ENCODE data around the gene RMDN2.
"Not testable (repeated sequence)": the region's sequence is repeated elsewhere in the genome, so short reads cannot be mapped to it uniquely, and the experiment has no call there.

The RMDN2 gene

DNA sequence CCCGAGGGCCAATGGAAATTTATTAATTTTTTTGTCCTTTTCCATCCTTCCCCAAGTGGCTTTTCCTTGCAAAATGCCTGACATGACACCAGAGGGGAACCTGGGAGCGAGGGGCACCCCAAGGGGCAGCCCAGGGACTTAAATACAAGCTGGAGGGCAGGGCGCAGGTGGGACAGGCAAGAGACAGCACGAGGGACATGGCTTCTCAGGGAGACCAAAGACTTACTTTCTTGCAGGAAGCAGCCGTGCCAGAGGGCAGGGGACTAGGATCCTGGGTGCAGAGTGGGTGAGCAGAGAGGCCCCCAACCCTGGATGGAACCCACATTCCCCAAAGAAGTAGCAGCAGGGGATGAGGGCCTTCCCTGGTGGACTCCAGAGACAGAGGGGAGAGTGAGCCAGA, 5.3 kb downstream of the RMDN2 start:
- not testable (repeated sequence) for FAIRE-seq; DNase-seq (ENCODE audit: insufficient read length, low spot score)

GRCh38 chr2:37932873-37933272, 7.8 kb downstream of the RMDN2 start:
- FAIRE-seq; DNase-seq (ENCODE audit: insufficient read length, low spot score): not testable (repeated sequence)

GRCh38 chr2:37934591-37935513, 9.8 kb downstream of the RMDN2 start:
- DNase-seq (ENCODE audit: insufficient read length, low spot score) = peak; percentile 77
- FAIRE-seq = peak; percentile 94

- not testable (repeated sequence) for DNase-seq (ENCODE audit: insufficient read length, low spot score); FAIRE-seq
Observed at GRCh38 chr2:37937568-37937967, 12.5 kb downstream of the RMDN2 start.

DNA sequence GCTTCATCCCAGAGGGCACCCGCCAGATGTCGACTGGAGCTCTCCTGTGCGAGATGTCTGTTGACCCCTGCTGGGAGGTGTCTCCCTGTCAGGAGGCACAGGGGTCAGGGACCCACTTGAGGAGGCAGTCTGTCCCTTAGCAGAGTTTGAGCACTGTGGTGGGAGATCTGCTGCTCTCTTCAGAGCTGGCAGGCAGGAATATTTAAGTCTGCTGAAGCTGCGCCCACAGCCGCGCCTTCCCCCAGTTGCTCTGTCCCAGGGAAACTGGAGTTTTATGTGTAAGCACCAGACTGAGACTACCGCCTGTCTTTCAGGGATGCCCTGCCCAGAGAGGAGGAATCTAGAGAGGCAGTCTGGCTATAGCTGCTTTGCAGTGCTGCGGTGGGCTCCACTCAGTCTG, 16.2 kb downstream of the RMDN2 start:
- FAIRE-seq; DNase-seq (ENCODE audit: insufficient read length, low spot score): not testable (repeated sequence)

DNA sequence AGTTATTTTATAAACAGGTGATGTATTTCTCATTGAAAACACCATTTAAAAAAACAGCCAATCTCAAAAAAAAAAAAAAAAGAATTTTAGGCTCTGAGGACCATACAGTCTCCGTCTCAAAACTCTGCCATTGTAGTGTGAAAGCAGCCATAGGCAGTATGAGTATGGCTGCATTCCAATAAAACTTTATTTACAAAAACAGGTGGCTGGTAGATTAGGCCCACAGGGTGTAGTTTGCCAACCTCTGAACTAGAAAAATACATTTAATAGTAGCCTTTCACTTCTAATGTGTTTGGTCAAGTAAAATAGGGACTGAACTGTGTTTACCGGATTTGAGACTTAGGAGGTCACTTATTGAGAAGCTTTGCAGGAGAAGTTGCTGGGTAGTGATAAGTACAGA, 19.2 kb downstream of the RMDN2 start:
- FAIRE-seq = no peak
- no peak for DNase-seq (ENCODE audit: insufficient read length, low spot score)

- FAIRE-seq = no peak
- no peak for DNase-seq (ENCODE audit: insufficient read length, low spot score)
Observed at GRCh38 chr2:37947306-37947705, 22.2 kb downstream of the RMDN2 start.

DNA sequence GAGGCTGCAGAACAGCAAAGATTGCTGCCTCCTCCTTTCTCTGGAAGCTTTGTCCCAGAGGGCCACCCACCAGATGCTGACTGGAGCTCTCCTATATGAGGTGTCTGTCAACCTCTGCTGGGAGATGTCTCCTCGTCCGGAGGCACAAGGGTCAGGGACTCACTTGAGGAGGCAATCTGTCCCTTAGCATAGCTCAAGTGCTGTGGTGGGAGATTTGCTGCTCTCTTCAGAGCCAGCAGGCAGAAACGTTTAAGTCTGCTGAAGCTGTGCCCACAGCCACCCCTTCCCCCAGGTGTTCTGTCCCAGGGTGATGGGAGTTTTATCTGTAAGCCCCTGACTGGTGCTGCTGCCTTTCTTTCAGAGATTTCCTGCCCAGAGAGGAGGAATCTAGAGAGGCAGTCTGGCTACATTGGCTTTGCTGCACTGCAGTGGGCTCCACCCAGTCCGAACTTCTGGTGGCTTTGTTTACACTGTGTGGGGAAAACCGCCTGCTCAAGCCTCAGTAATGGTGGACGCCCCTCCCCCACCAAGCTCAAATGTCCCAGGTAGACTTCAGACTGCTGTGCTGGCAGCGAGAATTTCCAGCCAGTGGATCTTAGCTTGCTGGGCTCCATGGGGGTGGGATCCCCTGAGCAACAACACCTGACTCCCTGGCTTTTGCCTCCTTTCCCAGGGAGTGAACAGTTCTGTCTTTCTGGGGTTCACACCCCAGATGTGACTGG, 37.1 kb downstream of the RMDN2 start:
- not testable (repeated sequence) for FAIRE-seq; DNase-seq (ENCODE audit: insufficient read length, low spot score)

GRCh38 chr2:37962740-37963121, 37.6 kb downstream of the RMDN2 start:
- not testable (repeated sequence) for DNase-seq (ENCODE audit: insufficient read length, low spot score); FAIRE-seq

GRCh38 chr2:37963901-37964300, 38.8 kb downstream of the RMDN2 start:
- not testable (repeated sequence) for FAIRE-seq; DNase-seq (ENCODE audit: insufficient read length, low spot score)

DNA sequence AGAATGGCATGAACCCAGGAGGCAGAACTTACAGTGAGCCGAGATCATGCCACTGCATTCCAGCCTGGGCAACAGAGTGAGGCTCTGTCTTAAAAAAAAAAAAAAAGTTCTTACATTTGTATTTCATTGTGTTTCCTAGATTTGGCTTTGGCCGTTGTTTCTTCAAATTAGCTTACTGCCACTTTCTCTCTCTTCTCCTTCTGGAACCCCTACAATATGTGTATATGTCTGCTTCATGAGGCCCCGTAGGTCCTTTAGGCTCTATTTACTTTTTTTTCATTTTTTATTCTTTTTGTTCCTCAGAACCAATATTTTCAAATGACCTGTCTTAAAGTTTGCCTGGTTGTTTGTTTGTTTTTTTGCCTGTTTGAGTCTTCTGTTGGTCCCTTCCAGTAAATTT, 41.2 kb downstream of the RMDN2 start:
- DNase-seq (ENCODE audit: insufficient read length, low spot score) (no peak), FAIRE-seq (no peak)

GRCh38 chr2:37969731-37970130, 44.6 kb downstream of the RMDN2 start:
- FAIRE-seq (no peak), DNase-seq (ENCODE audit: insufficient read length, low spot score) (no peak)

GRCh38 chr2:37971971-37972370, 46.9 kb downstream of the RMDN2 start:
- DNase-seq (ENCODE audit: insufficient read length, low spot score) (no peak), FAIRE-seq (no peak)

GRCh38 chr2:37973615-37974353, 48.7 kb downstream of the RMDN2 start:
- DNase-seq (ENCODE audit: insufficient read length, low spot score) = no peak
- no peak for FAIRE-seq

DNA sequence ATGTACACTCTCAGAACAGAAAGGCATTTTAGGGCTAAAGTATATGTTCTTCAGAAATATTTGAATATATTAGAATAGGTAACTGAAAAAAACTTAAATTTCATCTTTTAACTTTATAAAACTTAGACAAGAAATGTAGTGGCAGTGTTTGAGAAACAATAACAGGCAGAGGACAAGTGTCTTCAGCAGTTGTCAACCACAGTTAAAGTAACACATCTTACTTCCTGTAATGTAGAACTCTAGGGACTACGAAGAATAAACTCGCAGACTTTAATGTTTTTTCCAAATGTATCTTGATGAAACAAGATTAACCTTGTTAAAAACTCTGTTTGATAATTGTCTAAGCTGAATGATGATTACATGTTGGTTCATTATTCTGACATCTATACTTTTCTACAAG, 50.7 kb downstream of the RMDN2 start:
- FAIRE-seq (no peak), DNase-seq (ENCODE audit: insufficient read length, low spot score) (no peak)

GRCh38 chr2:37976411-37976810, 51.3 kb downstream of the RMDN2 start:
- no peak for FAIRE-seq
- DNase-seq (ENCODE audit: insufficient read length, low spot score) = no peak

GRCh38 chr2:37982147-37982582, 57.1 kb downstream of the RMDN2 start:
- DNase-seq (ENCODE audit: insufficient read length, low spot score) (no peak), FAIRE-seq (peak; percentile 76)

GRCh38 chr2:37982847-37983246, 57.8 kb downstream of the RMDN2 start:
- peak; percentile 35 for FAIRE-seq

DNA sequence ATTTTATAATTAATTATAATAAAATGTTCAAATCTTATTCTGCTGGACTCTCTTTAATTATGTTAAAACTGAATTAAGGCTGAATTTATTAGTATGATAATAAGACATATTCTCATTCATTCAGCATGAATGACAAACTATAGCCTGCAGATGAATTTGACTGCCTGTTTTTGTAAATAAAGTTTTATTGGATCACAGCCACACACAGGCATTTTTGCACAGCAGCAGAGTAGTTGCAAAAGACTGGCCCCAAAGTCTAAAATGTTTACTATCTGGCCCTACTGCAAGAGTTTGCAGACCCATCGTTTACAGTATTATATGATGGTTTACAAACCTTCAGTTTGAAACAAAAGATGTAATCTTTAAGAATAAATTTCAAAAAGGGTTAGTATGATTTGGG, 58.6 kb downstream of the RMDN2 start:
- FAIRE-seq (no peak), DNase-seq (ENCODE audit: insufficient read length, low spot score) (no peak)

More at GRCh38 chr2:37982847-37983246, 57.8 kb downstream of the RMDN2 start:
- no peak for DNase-seq (ENCODE audit: insufficient read length, low spot score)

DNA sequence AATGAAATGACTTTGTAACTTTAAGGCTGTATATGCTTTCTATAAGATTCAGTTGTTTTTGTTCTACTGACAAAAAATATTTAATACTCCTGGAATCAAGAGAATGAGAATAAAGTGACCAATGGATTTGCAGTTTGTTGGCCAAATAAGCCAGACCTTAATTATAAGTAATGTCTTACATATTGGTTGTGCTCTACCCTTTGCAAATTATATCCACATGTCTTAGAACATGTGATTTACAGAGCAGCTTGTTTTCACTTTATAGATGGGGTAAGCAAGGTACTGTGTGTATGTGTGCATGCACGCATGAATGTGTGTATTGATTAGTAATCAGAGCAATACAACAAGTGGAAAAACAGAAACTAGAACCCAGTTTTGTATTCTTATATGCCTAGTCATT, 59.1 kb downstream of the RMDN2 start:
- peak; percentile 31 for FAIRE-seq

DNA sequence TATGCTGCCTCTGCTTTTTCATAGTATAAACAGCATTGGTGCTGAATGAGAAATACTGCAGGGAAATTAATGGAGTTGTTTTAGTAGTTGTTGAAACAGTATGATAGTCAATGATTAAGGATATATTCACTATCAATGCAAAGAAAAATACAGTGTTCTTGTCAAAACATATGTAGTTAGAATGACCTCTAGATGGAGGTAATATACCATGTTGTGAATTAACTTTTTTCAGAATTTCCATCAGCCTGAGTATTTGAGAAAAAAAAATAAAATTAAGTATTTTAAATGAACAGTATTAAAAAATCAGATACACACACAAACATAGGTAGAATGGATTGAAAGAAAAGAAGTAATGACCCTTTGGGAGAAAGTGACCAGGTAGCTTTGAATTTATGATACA, 59.5 kb downstream of the RMDN2 start:
- no peak for DNase-seq (ENCODE audit: insufficient read length, low spot score)
- FAIRE-seq = no peak

More for the DNA sequence above, 59.1 kb downstream of the RMDN2 start:
- no peak for DNase-seq (ENCODE audit: insufficient read length, low spot score)
